Transverse colon (tissue), 4 donors: ENCODE measurements around the gene BLZF1. TPM values are rescaled to one million over a fixed set of nuclear protein-coding genes. Genes with fewer than 3 reads are reported as not detected.
"Not testable (repeated sequence)": the region's sequence is repeated elsewhere in the genome, so short reads cannot be mapped to it uniquely, and the experiment has no call there.

ENCODE experiments used
- DNase-seq: peaks from one replicate; pipeline ENCODE4 v3.0.0-alpha.2; 2019
- H3K27ac ChIP-seq, 4 donors: fragments of 200-600 bp; sonication (generic); 2 replicates each; pipeline ENCODE4 v1.5.1; 2016 to 2018; ENCODE audit warnings: inconsistent platforms in 4 of 4
- H3K27me3 ChIP-seq: fragments of 200-600 bp; sonication (generic); 2 replicates; pipeline ENCODE4 v1.5.1; 2017; ENCODE audit warnings: inconsistent platforms
- H3K36me3 ChIP-seq, 4 donors: fragments of 200-600 bp; sonication (generic); 2 replicates each; pipeline ENCODE4 v1.5.1; 2017 to 2019; ENCODE audit warnings: inconsistent platforms in 4 of 4
- H3K4me1 ChIP-seq, 4 donors: fragments of 200-600 bp; sonication (generic); 2 replicates each; pipeline ENCODE4 v1.5.1; 2017 to 2020; ENCODE audit warnings: inconsistent platforms in 4 of 4
- H3K4me3 ChIP-seq, 4 donors: fragments of 200-600 bp; sonication (generic); 1 replicate in 1 of 4; 2 replicates in 3 of 4; pipeline versions ENCODE4 v1.5.1 to v1.6.1; 2017 to 2019; ENCODE audit warnings: inconsistent platforms in 4 of 4
- H3K9me3 ChIP-seq, 2 donors: fragments of 200-600 bp; sonication (generic); 2 replicates each; pipeline ENCODE4 v1.5.1; 2017 to 2019; ENCODE audit warnings: inconsistent platforms in 2 of 2
- EP300 ChIP-seq: sonication (generic); formaldehyde crosslinking; IDR thresholded peaks from one replicate; pipeline ENCODE4 v1.6.1; 2017; ENCODE audit warnings: antibody characterized with exemption, low read depth
- POLR2A ChIP-seq: fragments of 450-650 bp; IDR thresholded peaks from one replicate; pipeline ENCODE4 v1.6.1; 2016; ENCODE audit warnings: antibody characterized with exemption, mild to moderate bottlenecking, moderate library complexity
- POLR2AphosphoS5 ChIP-seq, 3 donors: sonication (generic); formaldehyde crosslinking; IDR thresholded peaks; one replicate each; pipeline ENCODE4 v1.6.1; 2016; ENCODE audit warnings: antibody characterized with exemption in 3 of 3
- WGBS, 2 donors: methylation state at CpG; one replicate each; pipeline ENCODE4 v1.1.5; 2018; ENCODE audit warnings: low coverage in 1 of 2; 5-methylcytosine and 5-hydroxymethylcytosine counted together
- in situ Hi-C, 4 donors: fragments of 200-750 bp; cut with MboI; loops; one replicate each; pipeline versions ENCODE4 v1.15.0 to v1.15.1; 2017; ENCODE audit warnings: low sequenced_read_pairs in 3 of 4, low pct_ligation_motif_present in 1 of 4, low pct_unique_long_range_greater_than_20kb in 1 of 4
- intact Hi-C: fragments of 100-400 bp; cut with DNase I; formaldehyde crosslinking; loops from one replicate; pipeline ENCODE4 v1.15.1; 2023; ENCODE audit warnings: low total_unique reads
- total RNA-seq, 4 donors: library from RNA; depleted of rRNA; stranded (reverse); fragments of >200 nt; gene quantifications; one replicate each; pipeline ENCODE4 v1.1.0, GENCODE V29; 2016
- TF ChIP-seq, protein P1 (sequence below), 5 experiments: fragments of 200-600 bp in 3 of 5; fragments of 450-650 bp in 2 of 5; sonication (generic) in 3 of 5; IDR thresholded peaks; 1 replicate in 2 of 5; 2 replicates in 3 of 5; pipeline ENCODE4 v1.5.1; 2016 to 2017; ENCODE audit warnings: antibody characterized with exemption in 5 of 5, inconsistent platforms in 3 of 5, mild to moderate bottlenecking in 2 of 5, moderate library complexity in 1 of 5

BLZF1 gene
- total RNA-seq, 4 donors from 2014 or later, result 14.5 to 33.3 (median 28.1) TPM

DNA sequence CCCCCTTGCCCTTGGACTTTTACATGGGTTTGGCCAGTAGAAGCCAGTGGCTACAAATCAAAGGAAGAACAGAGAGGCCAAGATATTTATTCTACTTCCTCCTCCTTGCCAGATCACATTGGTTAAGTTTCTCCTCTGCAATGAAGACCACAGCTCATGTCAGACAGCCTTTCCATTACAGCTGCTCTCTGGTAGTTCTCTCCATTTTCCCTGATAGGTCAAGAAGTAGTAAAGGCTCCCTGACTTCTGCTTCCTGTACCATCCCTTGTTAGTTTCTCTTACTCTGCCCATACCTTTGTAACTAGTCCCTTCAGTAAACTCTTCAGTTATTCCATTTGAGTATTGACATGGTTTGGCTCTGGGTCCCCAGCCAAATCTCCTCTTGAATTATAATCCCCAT is 28.2 kb upstream of the BLZF1 start:
- intact Hi-C loops (no loop called here), in situ Hi-C loops (loop anchor here (10.0 to 25.0 kb wide), 4 partner anchors 227 to 995 kb away; partner anchors contain the start of gene ATP1B1 (in 1 of the 4))
- Histone ChIP-seq H3K27me3 (no peaks in the 10 kb centered on the region), H3K4me1 (no peaks in the 10 kb centered on the region), H3K36me3 (no peaks in the 10 kb centered on the region), H3K27ac (no peak overlapping the region), H3K9me3 (no peaks in the 10 kb centered on the region), H3K4me3 (no peak overlapping the region)
- no peak for TF ChIP-seq POLR2A
- TF ChIP-seq EP300, result no peak
- no peak for TF ChIP-seq POLR2AphosphoS5 (IDR thresholded peaks at IDR 0.05)
- TF ChIP-seq, protein P1, sequence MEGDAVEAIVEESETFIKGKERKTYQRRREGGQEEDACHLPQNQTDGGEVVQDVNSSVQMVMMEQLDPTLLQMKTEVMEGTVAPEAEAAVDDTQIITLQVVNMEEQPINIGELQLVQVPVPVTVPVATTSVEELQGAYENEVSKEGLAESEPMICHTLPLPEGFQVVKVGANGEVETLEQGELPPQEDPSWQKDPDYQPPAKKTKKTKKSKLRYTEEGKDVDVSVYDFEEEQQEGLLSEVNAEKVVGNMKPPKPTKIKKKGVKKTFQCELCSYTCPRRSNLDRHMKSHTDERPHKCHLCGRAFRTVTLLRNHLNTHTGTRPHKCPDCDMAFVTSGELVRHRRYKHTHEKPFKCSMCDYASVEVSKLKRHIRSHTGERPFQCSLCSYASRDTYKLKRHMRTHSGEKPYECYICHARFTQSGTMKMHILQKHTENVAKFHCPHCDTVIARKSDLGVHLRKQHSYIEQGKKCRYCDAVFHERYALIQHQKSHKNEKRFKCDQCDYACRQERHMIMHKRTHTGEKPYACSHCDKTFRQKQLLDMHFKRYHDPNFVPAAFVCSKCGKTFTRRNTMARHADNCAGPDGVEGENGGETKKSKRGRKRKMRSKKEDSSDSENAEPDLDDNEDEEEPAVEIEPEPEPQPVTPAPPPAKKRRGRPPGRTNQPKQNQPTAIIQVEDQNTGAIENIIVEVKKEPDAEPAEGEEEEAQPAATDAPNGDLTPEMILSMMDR (IDR thresholded peaks at IDR 0.05), result no peak
- no peak for DNase-seq

- DNase-seq, result no peak
- no peaks in the 10 kb centered on the region for H3K4me1 ChIP-seq
- H3K9me3 ChIP-seq, result no peaks in the 10 kb centered on the region
- no peaks in the 10 kb centered on the region for H3K36me3 ChIP-seq
- H3K27me3 ChIP-seq, result no peaks in the 10 kb centered on the region
- WGBS, 2 donors, result 85 to 89% methylated on average over 3 to 5 of the region's 5 CpGs
- intact Hi-C loops (no loop called here), in situ Hi-C loops (loop anchor here (10.0 to 25.0 kb wide), 4 partner anchors 229 to 996 kb away; partner anchors contain the start of gene ATP1B1 (in 1 of the 4))
- TF ChIP-seq POLR2AphosphoS5 (IDR thresholded peaks at IDR 0.05) (no peak), POLR2A (no peak), EP300 (no peak)
- TF ChIP-seq, protein P1 (IDR thresholded peaks at IDR 0.05), result no peak
- H3K4me3 ChIP-seq, result no peak overlapping the region
- H3K27ac ChIP-seq, result no peak overlapping the region
Observed at GRCh38 chr1:169340882-169341281, 27.1 kb upstream of the BLZF1 start.

GRCh38 chr1:169342096-169342495 is 25.9 kb upstream of the BLZF1 start:
- H3K9me3 ChIP-seq, DNase-seq, H3K36me3 ChIP-seq, H3K27ac ChIP-seq, H3K27me3 ChIP-seq, H3K4me1 ChIP-seq, H3K4me3 ChIP-seq, intact Hi-C loops: not testable (repeated sequence)
- 88 to 100% methylated on average over 2 to 3 of the region's 3 CpGs for WGBS, 2 donors
- in situ Hi-C loops, result loop anchor here (10.0 to 25.0 kb wide), 4 partner anchors 230 to 997 kb away; partner anchors contain the start of gene ATP1B1 (in 1 of the 4)

DNA sequence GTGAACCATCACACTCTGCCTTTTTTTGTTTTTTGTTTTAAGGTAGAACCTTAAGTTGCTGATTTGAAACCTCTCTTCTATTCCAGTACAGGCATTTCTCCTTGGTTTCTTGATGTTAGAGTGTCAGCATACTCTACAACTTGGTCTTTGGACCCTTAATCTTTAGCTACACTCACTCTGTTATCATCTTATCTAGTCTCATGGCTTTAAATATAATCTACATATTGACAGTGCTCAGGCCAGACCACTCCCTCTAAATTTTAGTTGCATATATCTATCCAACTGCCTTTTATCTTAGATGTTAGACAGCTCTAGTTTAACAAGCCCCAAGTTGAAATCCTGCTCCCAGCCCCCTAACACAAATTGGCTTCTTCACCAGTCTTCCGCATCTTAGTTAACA is 22.5 kb upstream of the BLZF1 start:
- Histone ChIP-seq H3K9me3 (no peaks in the 10 kb centered on the region), H3K36me3 (no peaks in the 10 kb centered on the region), H3K4me1 (peaks cover 0 to 2% (median 0%) of the 10 kb centered on the region in 4 donors), H3K4me3 (no peak overlapping the region), H3K27ac (no peak overlapping the region), H3K27me3 (no peaks in the 10 kb centered on the region)
- in situ Hi-C loops, result loop anchor here (10.0 to 25.0 kb wide), 4 partner anchors 233 to 1001 kb away; partner anchors contain the start of gene ATP1B1 (in 1 of the 4)
- intact Hi-C loops, result loop anchor here (5.0 kb wide), 1 partner anchor 743 kb away; no protein-coding TSS in a partner anchor
- DNase-seq, result no peak
- TF ChIP-seq POLR2A (no peak), POLR2AphosphoS5 (IDR thresholded peaks at IDR 0.05) (no peak)
- TF ChIP-seq, protein P1 (IDR thresholded peaks at IDR 0.05), result no peak
- WGBS, 2 donors, result 95 to 100% methylated on average over 1 of the region's 1 CpG
